ENCODE results near the gene GGN.

GGN gene

DNA sequence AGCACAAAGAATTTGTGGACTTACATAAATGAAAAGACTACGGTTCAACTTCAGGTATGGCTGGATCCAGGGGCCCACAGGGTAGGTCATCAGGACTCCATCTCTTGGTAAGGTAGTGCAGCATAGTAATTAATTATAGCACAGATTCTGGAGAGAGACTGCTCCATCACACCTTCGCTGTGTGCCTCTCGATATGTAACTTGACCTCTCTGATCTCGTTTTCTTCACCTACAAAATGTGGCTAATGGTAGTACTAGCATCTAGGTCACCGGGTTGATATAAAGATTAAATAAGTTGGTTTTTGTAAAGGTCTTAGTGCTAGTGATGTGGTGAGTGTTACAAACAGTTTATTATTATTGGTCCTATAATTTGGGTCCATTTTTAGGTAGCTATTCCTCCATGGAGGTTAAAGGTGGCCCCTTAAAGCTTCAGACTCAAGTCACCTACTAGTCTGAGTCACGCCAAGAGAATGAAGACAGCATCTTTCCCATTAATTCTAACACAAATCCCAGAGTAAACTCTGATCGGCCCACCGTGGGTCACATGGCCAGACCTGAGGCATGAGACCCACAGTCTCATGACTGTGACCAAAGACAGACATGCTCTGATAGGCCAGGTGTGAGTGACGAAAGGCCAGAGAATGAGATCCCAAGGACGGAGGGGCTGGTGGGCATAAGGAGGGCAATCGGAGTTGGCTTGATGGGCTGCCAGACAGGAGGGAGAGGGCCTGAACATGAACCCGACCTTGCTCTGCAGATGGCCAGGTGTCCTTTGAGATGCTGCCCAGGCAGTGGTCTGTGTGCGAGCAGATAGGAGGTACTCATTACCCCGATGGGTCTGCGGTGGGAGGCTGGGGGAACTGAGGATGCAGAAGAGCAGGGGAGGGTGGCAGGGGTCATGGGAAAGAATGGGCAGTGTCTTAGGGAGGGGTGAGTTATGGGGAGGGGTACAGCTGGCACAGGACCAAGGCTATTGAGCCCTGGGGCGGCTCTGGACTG, 31.8 kb downstream of the GGN start:
- TF ChIP-seq FOXK2 (IDR thresholded peaks at IDR 0.05) (no peak), ARNT (IDR thresholded peaks at IDR 0.05) (no peak), LEF1 (IDR thresholded peaks at IDR 0.05; ENCODE audit: borderline replicate concordance) (no peak), FOXM1 (IDR thresholded peaks at IDR 0.05; ENCODE audit: borderline replicate concordance) (no peak), SUZ12 (IDR thresholded peaks at IDR 0.05) (no peak), TARDBP (IDR thresholded peaks at IDR 0.05) (no peak), L3MBTL2 (conservative IDR thresholded peaks at IDR 0.05) (no peak), SP1 (IDR thresholded peaks at IDR 0.05) (no peak), HDGF (IDR thresholded peaks at IDR 0.05; ENCODE audit: borderline replicate concordance) (no peak), FOXA1 (IDR thresholded peaks at IDR 0.05) (no peak), NFRKB (IDR thresholded peaks at IDR 0.05) (no peak), CTBP1 (IDR thresholded peaks at IDR 0.05; ENCODE audit: borderline replicate concordance) (no peak), BHLHE40 (IDR thresholded peaks at IDR 0.05; ENCODE audit: borderline replicate concordance) (no peak), ZNF384 (IDR thresholded peaks at IDR 0.05) (no peak), ELF4 (IDR thresholded peaks at IDR 0.05) (no peak)
- TF ChIP-seq, protein P1, sequence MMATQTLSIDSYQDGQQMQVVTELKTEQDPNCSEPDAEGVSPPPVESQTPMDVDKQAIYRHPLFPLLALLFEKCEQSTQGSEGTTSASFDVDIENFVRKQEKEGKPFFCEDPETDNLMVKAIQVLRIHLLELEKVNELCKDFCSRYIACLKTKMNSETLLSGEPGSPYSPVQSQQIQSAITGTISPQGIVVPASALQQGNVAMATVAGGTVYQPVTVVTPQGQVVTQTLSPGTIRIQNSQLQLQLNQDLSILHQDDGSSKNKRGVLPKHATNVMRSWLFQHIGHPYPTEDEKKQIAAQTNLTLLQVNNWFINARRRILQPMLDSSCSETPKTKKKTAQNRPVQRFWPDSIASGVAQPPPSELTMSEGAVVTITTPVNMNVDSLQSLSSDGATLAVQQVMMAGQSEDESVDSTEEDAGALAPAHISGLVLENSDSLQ (IDR thresholded peaks at IDR 0.05) = no peak
- ChIA-PET CTCF (no interaction called here), POLR2A (interaction anchor here (1.9 kb wide), 1 partner anchor 18 kb away, joined by 6 read pairs; the partner anchor contains the start of gene PSMD8)
- DNase-seq (ENCODE audit: extremely low spot score) = no peak

DNA sequence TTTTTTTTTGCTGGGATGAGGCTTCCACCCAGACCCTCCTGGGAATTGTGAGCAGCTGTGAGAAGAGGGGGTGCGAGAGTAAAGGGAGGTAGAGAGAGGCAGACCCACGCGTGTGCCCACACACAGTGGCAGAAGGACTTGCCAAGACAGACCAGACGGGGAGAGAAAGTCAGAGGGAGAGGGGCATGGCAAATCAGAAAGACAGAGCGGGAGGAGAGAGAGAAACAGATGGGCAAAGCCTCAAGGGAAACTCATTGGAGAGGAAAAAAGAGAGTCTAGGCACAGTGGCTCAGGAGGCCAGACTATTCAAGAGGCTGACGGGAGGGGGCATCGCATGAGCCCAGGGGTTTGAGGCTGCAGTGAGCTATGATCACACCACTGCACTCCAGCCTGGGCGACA, 35.2 kb downstream of the GGN start:
- DNase-seq (ENCODE audit: extremely low spot score) = no peak
- POLR2A ChIA-PET = interaction anchor here (0.9 to 1.6 kb wide), 2 partner anchors 10 to 22 kb away, joined by 3 to 4 read pairs; partner anchors contain the start of gene PSMD8
- TF ChIP-seq FOXM1 (IDR thresholded peaks at IDR 0.05; ENCODE audit: borderline replicate concordance) = no peak
- TF ChIP-seq LEF1 (IDR thresholded peaks at IDR 0.05; ENCODE audit: borderline replicate concordance) = no peak
- no peak for TF ChIP-seq SP1 (IDR thresholded peaks at IDR 0.05)
- no peak for TF ChIP-seq HDGF (IDR thresholded peaks at IDR 0.05; ENCODE audit: borderline replicate concordance)
- TF ChIP-seq FOXK2 (IDR thresholded peaks at IDR 0.05) = no peak
- no peak for TF ChIP-seq L3MBTL2 (conservative IDR thresholded peaks at IDR 0.05)
- TF ChIP-seq CTBP1 (IDR thresholded peaks at IDR 0.05; ENCODE audit: borderline replicate concordance) = no peak
- no peak for TF ChIP-seq BHLHE40 (IDR thresholded peaks at IDR 0.05; ENCODE audit: borderline replicate concordance)
- CTCF ChIA-PET = interaction anchor here (0.6 kb wide), 1 partner anchor 395 kb away, joined by 3 read pairs; no protein-coding TSS in a partner anchor

DNA sequence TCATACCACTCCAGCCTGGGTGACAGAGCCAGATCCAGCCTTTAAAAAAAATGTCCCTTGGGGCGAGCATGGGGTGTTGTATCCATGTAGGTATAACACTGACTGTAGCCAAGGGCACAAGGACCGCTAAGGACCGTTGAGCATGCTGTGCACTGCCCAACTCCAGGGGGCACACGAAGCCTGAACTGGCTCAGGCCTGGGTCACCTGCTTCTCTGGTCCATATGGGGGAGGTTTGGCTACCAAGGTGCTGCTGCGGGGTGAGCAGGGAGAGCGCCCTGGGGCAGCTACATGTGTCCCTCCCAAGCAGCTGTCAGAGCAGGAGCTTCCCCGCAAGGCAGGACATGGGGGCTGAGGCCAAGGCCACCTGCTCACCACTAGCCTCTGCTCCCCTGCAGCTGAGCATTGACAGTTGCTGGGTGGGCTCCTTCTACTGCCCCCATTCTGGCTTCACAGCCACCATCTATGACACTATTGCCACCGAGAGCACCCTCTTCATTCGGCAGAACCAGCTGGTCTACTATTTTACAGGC, 35.9 kb downstream of the GGN start:
- CTCF ChIA-PET = interaction anchor here (0.6 kb wide), 2 partner anchors 306 to 395 kb away, joined by 3 read pairs; no protein-coding TSS in a partner anchor
- POLR2A ChIA-PET = interaction anchor here (0.9 to 1.6 kb wide), 3 partner anchors 10 to 24 kb away, joined by 3 to 4 read pairs (median 3); partner anchors contain the start of gene PSMD8
- no peak for TF ChIP-seq SP1 (IDR thresholded peaks at IDR 0.05)
- no peak for TF ChIP-seq ELF4 (IDR thresholded peaks at IDR 0.05)
- TF ChIP-seq ZNF384 (IDR thresholded peaks at IDR 0.05) = no peak
- TF ChIP-seq FOXK2 (IDR thresholded peaks at IDR 0.05) = no peak
- TF ChIP-seq, protein P1 (IDR thresholded peaks at IDR 0.05) = no peak
- no peak for TF ChIP-seq NFRKB (IDR thresholded peaks at IDR 0.05)
- no peak for TF ChIP-seq FOXM1 (IDR thresholded peaks at IDR 0.05; ENCODE audit: borderline replicate concordance)
- TF ChIP-seq ARNT (IDR thresholded peaks at IDR 0.05) = no peak
- TF ChIP-seq BHLHE40 (IDR thresholded peaks at IDR 0.05; ENCODE audit: borderline replicate concordance) = no peak
- TF ChIP-seq FOXA1 (IDR thresholded peaks at IDR 0.05) = no peak
- TF ChIP-seq HDGF (IDR thresholded peaks at IDR 0.05; ENCODE audit: borderline replicate concordance) = no peak
- TF ChIP-seq L3MBTL2 (conservative IDR thresholded peaks at IDR 0.05) = no peak
- DNase-seq (ENCODE audit: extremely low spot score) = no peak

DNA sequence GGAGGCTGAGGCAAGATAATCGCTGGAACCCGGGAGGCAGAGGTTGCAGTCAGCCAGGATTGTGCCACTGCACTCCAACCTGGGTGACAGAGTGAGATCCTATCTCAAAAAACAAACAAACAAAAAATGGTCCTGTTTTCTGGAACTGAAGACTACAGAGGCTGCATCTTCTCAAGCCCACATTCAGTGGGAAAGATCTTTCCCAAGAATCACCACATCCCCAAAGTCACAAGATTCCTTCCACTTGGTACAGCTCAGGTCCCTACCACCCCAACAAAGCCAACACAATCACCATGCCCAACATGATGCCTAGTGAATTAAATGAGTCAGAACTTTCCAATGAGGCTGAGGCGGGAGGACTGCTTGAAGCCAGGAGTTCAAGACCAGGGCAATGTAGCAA, 37.0 kb downstream of the GGN start:
- TF ChIP-seq SP1 (IDR thresholded peaks at IDR 0.05) (no peak), TARDBP (IDR thresholded peaks at IDR 0.05) (no peak), ZNF384 (IDR thresholded peaks at IDR 0.05) (no peak), SUZ12 (IDR thresholded peaks at IDR 0.05) (no peak), FOXK2 (IDR thresholded peaks at IDR 0.05) (no peak), LEF1 (IDR thresholded peaks at IDR 0.05; ENCODE audit: borderline replicate concordance) (no peak), NFRKB (IDR thresholded peaks at IDR 0.05) (no peak), CTBP1 (IDR thresholded peaks at IDR 0.05; ENCODE audit: borderline replicate concordance) (no peak), HDGF (IDR thresholded peaks at IDR 0.05; ENCODE audit: borderline replicate concordance) (no peak), FOXA1 (IDR thresholded peaks at IDR 0.05) (no peak)
- TF ChIP-seq, protein P1 (IDR thresholded peaks at IDR 0.05) = no peak
- ChIA-PET POLR2A (interaction anchor here (0.9 to 1.1 kb wide), 2 partner anchors 23 to 25 kb away, joined by 3 read pairs; partner anchors contain the start of gene PSMD8), CTCF (no interaction called here)
- no peak for DNase-seq (ENCODE audit: extremely low spot score)

DNA sequence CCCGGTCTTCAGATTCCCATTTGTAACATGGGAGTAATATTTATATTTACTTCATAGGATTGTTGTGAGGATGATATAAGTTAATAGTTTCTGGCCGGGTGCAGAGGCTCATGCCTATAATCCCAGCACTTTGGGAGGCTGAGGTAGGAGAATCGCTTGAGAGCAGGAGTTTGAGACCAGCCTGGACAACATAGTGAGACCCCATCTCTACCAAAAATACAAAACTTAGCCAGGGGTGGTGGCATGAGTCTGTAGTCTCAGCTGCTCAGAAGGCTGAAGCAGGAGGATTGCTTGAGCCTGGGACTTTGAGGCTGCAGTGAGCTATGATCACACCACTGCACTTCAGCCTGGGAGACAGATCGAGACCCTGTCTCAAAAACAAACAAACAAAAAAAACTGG, 41.0 kb downstream of the GGN start:
- POLR2A ChIA-PET = interaction anchor here (1.2 kb wide), 1 partner anchor 27 kb away, joined by 3 read pairs; the partner anchor contains the start of gene PSMD8
- TF ChIP-seq BHLHE40 (IDR thresholded peaks at IDR 0.05; ENCODE audit: borderline replicate concordance) (no peak), FOXA1 (IDR thresholded peaks at IDR 0.05) (no peak), TARDBP (IDR thresholded peaks at IDR 0.05) (no peak), ARNT (IDR thresholded peaks at IDR 0.05) (no peak), HDGF (IDR thresholded peaks at IDR 0.05; ENCODE audit: borderline replicate concordance) (no peak), SUZ12 (IDR thresholded peaks at IDR 0.05) (no peak), NFRKB (IDR thresholded peaks at IDR 0.05) (no peak), LEF1 (IDR thresholded peaks at IDR 0.05; ENCODE audit: borderline replicate concordance) (no peak), CTBP1 (IDR thresholded peaks at IDR 0.05; ENCODE audit: borderline replicate concordance) (no peak), FOXM1 (IDR thresholded peaks at IDR 0.05; ENCODE audit: borderline replicate concordance) (no peak), SP1 (IDR thresholded peaks at IDR 0.05) (no peak), L3MBTL2 (conservative IDR thresholded peaks at IDR 0.05) (no peak), ZNF384 (IDR thresholded peaks at IDR 0.05) (no peak), ELF4 (IDR thresholded peaks at IDR 0.05) (no peak), FOXK2 (IDR thresholded peaks at IDR 0.05) (no peak)
- TF ChIP-seq, protein P1 (IDR thresholded peaks at IDR 0.05) = no peak
- CTCF ChIA-PET = interaction anchor here (0.6 kb wide), 1 partner anchor 112 kb away, joined by 3 read pairs; no protein-coding TSS in a partner anchor
- no peak for DNase-seq (ENCODE audit: extremely low spot score)
